ENCODE measurements around the gene APOBR. TPM values are rescaled to one million over a fixed set of nuclear protein-coding genes. Genes with fewer than 3 reads are reported as not detected.

The APOBR gene
- total and polyA plus RNA-seq, 2 of the 13 experiments (the other 11 are each of a cell fraction or from before 2014, with no cell fraction given), result 0.03 TPM; not detected in 1

- TF ChIP-seq, protein P1, sequence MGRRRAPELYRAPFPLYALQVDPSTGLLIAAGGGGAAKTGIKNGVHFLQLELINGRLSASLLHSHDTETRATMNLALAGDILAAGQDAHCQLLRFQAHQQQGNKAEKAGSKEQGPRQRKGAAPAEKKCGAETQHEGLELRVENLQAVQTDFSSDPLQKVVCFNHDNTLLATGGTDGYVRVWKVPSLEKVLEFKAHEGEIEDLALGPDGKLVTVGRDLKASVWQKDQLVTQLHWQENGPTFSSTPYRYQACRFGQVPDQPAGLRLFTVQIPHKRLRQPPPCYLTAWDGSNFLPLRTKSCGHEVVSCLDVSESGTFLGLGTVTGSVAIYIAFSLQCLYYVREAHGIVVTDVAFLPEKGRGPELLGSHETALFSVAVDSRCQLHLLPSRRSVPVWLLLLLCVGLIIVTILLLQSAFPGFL (CRISPR knock-in tag; IDR thresholded peaks at IDR 0.05), result 0 out of 2 replicates have a peak, but pooled peaks have one; percentile 44
- peak; percentile 74; the same call in 1 of the 2 replicates for TF ChIP-seq ZNF335 (CRISPR knock-in tag; IDR thresholded peaks at IDR 0.05)
- no peak; the same call in 1 of the 2 replicates for TF ChIP-seq ZBTB40 (IDR thresholded peaks at IDR 0.05)
- peak; percentile 65; the same call in 1 of the 2 replicates for TF ChIP-seq ZBTB40 (CRISPR knock-in tag; IDR thresholded peaks at IDR 0.05)
- TF ChIP-seq IRF9 (CRISPR knock-in tag; IDR thresholded peaks at IDR 0.05; ENCODE audit: borderline replicate concordance), result peak; percentile 67; the same call in 1 of the 2 replicates
- peak; percentile 80 for TF ChIP-seq SALL2 (CRISPR knock-in tag; IDR thresholded peaks at IDR 0.05)
- TF ChIP-seq, protein P2, sequence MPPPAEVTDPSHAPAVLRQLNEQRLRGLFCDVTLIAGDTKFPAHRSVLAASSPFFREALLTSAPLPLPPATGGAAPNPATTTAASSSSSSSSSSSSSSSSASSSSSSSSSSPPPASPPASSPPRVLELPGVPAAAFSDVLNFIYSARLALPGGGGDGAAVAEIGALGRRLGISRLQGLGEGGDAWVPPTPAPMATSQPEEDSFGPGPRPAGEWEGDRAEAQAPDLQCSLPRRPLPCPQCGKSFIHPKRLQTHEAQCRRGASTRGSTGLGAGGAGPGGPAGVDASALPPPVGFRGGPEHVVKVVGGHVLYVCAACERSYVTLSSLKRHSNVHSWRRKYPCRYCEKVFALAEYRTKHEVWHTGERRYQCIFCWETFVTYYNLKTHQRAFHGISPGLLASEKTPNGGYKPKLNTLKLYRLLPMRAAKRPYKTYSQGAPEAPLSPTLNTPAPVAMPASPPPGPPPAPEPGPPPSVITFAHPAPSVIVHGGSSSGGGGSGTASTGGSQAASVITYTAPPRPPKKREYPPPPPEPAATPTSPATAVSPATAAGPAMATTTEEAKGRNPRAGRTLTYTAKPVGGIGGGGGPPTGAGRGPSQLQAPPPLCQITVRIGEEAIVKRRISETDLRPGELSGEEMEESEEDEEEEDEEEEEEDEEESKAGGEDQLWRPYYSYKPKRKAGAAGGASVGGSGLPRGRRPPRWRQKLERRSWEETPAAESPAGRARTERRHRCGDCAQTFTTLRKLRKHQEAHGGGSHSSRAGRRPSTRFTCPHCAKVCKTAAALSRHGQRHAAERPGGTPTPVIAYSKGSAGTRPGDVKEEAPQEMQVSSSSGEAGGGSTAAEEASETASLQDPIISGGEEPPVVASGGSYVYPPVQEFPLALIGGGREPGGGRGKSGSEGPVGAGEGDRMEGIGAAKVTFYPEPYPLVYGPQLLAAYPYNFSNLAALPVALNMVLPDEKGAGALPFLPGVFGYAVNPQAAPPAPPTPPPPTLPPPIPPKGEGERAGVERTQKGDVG (CRISPR knock-in tag; IDR thresholded peaks at IDR 0.05; ENCODE audit: borderline replicate concordance), result peak; percentile 64; the same call in 1 of the 2 replicates
- no peak for TF ChIP-seq ZNF282 (IDR thresholded peaks at IDR 0.05; ENCODE audit: partially characterized antibody)
- no peak for TF ChIP-seq RBAK (CRISPR knock-in tag; IDR thresholded peaks at IDR 0.05)
Measured at GRCh38 chr16:28526201-28527099, 32.0 kb downstream of the APOBR start (continued).

Measured in HepG2 (cell line).